HepG2 (cell line): ENCODE measurements around the gene CNP. TPM values are rescaled to one million over a fixed set of nuclear protein-coding genes. Genes with fewer than 3 reads are reported as not detected.

Source experiments
- ADNP ChIP-seq: sonication (generic); formaldehyde crosslinking; IDR thresholded peaks from 2 replicates; pipeline ENCODE4 v1.4.0; 2020; ENCODE audit warnings: missing genetic modification reagents
- E2F2 ChIP-seq: sonication (generic); formaldehyde crosslinking; IDR thresholded peaks from 2 replicates; pipeline ENCODE4 v1.4.0; 2020; ENCODE audit warnings: missing genetic modification reagents, borderline replicate concordance
- FOXJ3 ChIP-seq: sonication (generic); formaldehyde crosslinking; IDR thresholded peaks from 2 replicates; pipeline ENCODE4 v1.4.0; 2020; ENCODE audit warnings: missing genetic modification reagents, mild to moderate bottlenecking, borderline replicate concordance
- HNRNPLL ChIP-seq: fragments of 200-400 bp; formaldehyde crosslinking; IDR thresholded peaks from 2 replicates; pipeline ENCODE4 v1.6.1; 2017; ENCODE audit warnings: mild to moderate bottlenecking, low read depth, low read length; ENCODE audit not compliant: poor library complexity, severe bottlenecking
- MIER2 ChIP-seq: IDR thresholded peaks from 2 replicates; pipeline ENCODE4 v1.6.1; 2016; ENCODE audit warnings: missing biosample characterization, missing genetic modification reagents
- NFE2L1 ChIP-seq: sonication (generic); formaldehyde crosslinking; IDR thresholded peaks from 2 replicates; pipeline ENCODE4 v1.4.0; 2020; ENCODE audit warnings: missing genetic modification reagents, mild to moderate bottlenecking, borderline replicate concordance
- RBM22 ChIP-seq: fragments of 200-400 bp; formaldehyde crosslinking; optimal IDR thresholded peaks from 2 replicates; pipeline ENCODE3; 2017; ENCODE audit warnings: mild to moderate bottlenecking, low read length, moderate library complexity
- SKIL ChIP-seq: sonication (generic); formaldehyde crosslinking; IDR thresholded peaks from 2 replicates; pipeline ENCODE4 v1.8.0; 2022; ENCODE audit warnings: missing genetic modification reagents, mild to moderate bottlenecking, moderate library complexity, borderline replicate concordance
- TSC22D2 ChIP-seq: sonication (generic); formaldehyde crosslinking; IDR thresholded peaks from 2 replicates; pipeline ENCODE4 v1.5.1; 2020; ENCODE audit warnings: missing genetic modification reagents, mild to moderate bottlenecking, borderline replicate concordance
- ZHX2 ChIP-seq, 2 experiments: sonication (generic) in 1 of 2; formaldehyde crosslinking in 1 of 2; IDR thresholded peaks; 2 replicates each; pipeline versions ENCODE4 v1.6.1 to v1.9.0; 2014 to 2022; ENCODE audit warnings: antibody characterized with exemption in 1 of 2, borderline replicate concordance in 1 of 2, inconsistent platforms in 1 of 2, low read depth in 1 of 2, missing genetic modification reagents in 1 of 2
- ZNF362 ChIP-seq: sonication (generic); formaldehyde crosslinking; IDR thresholded peaks from 2 replicates; pipeline ENCODE4 v1.4.0; 2020; ENCODE audit warnings: missing genetic modification reagents, mild to moderate bottlenecking, borderline replicate concordance
- ZNF44 ChIP-seq: sonication (generic); formaldehyde crosslinking; IDR thresholded peaks from 2 replicates; pipeline ENCODE4 v1.5.1; 2020; ENCODE audit warnings: mild to moderate bottlenecking, missing genetic modification reagents
- ZNF564 ChIP-seq: sonication (generic); formaldehyde crosslinking; IDR thresholded peaks from 2 replicates; pipeline ENCODE4 v1.8.1; 2023; ENCODE audit warnings: mild to moderate bottlenecking, missing genetic modification reagents
- ZNF724P ChIP-seq: sonication (generic); formaldehyde crosslinking; IDR thresholded peaks from 2 replicates; pipeline ENCODE4 v1.8.0; 2022; ENCODE audit warnings: missing genetic modification reagents, borderline replicate concordance
- ZNF747 ChIP-seq: sonication (generic); formaldehyde crosslinking; IDR thresholded peaks from 2 replicates; pipeline ENCODE4 v1.8.1; 2023; ENCODE audit warnings: missing genetic modification reagents, mild to moderate bottlenecking, borderline replicate concordance
- ZNF761 ChIP-seq: sonication (generic); formaldehyde crosslinking; conservative IDR thresholded peaks from 2 replicates; pipeline ENCODE4 v1.4.0; 2020; ENCODE audit warnings: mild to moderate bottlenecking, missing genetic modification reagents
- ZNF891 ChIP-seq: sonication (generic); formaldehyde crosslinking; IDR thresholded peaks from 2 replicates; pipeline ENCODE4 v1.5.0; 2020; ENCODE audit warnings: mild to moderate bottlenecking, missing genetic modification reagents
- polyA plus RNA-seq, 8 experiments: library from polyadenylated mRNA; depleted of rRNA in 3 of 8; stranded (reverse) in 7 of 8; unstranded in 1 of 8; fragments of >200 nt; fragmentation: Illumina TruSeq in 4 of 8; extraction: Trizol in 4 of 8; gene quantifications; 2 replicates each; pipeline versions ENCODE4 v1.2.1 to v1.2.3, GENCODE V29; 2011 to 2016; ENCODE audit warnings: low read depth in 4 of 8, missing spikeins in 1 of 8, mixed read lengths in 1 of 8; ENCODE audit not compliant: insufficient read depth in 1 of 8
- total RNA-seq, 5 experiments: library from RNA; depleted of rRNA; stranded (reverse); fragments of >200 nt; fragmentation: Illumina TruSeq; extraction: Trizol; gene quantifications; 2 replicates each; pipeline ENCODE4 v1.2.3, GENCODE V29; 2016; ENCODE audit warnings: low read depth in 1 of 5

CNP gene
- total and polyA plus RNA-seq, 2 of the 13 experiments (the other 11 are each of a cell fraction or from before 2014, with no cell fraction given), result 97.2 to 161 TPM

GRCh38 chr17:41918314-41919164 is 48.1 kb upstream of the CNP start, which contains the start of gene ACLY (continued):
- TF ChIP-seq SKIL (no peak), ADNP (CRISPR knock-in tag) (no peak), NFE2L1 (peak; percentile 47; the same call in 1 of the 2 replicates), ZNF761 (CRISPR knock-in tag) (0 out of 2 replicates have a peak, but pooled peaks have one; percentile 5), ZNF362 (CRISPR knock-in tag) (no peak), MIER2 (CRISPR knock-in tag) (no peak), TSC22D2 (CRISPR knock-in tag) (0 out of 2 replicates have a peak, but pooled peaks have one; percentile 61), RBM22 (no peak), ZNF564 (CRISPR knock-in tag) (peak; percentile 67; the same call in 1 of the 2 replicates), HNRNPLL (peak; percentile 74), ZHX2 (IDR thresholded peaks at IDR 0.05; ENCODE audit: low read depth) (no peak), ZHX2 (CRISPR knock-in tag; IDR thresholded peaks at IDR 0.05; ENCODE audit: borderline replicate concordance) (no peak), ZNF891 (CRISPR knock-in tag) (no peak), E2F2 (CRISPR knock-in tag) (no peak), ZNF747 (CRISPR knock-in tag) (peak; percentile 49), ZNF724P (CRISPR knock-in tag) (no peak; the same call in 1 of the 2 replicates), ZNF44 (CRISPR knock-in tag) (no peak; the same call in 1 of the 2 replicates), FOXJ3 (CRISPR knock-in tag) (no peak)
